ENCODE data around the gene MYPN.

DNA sequence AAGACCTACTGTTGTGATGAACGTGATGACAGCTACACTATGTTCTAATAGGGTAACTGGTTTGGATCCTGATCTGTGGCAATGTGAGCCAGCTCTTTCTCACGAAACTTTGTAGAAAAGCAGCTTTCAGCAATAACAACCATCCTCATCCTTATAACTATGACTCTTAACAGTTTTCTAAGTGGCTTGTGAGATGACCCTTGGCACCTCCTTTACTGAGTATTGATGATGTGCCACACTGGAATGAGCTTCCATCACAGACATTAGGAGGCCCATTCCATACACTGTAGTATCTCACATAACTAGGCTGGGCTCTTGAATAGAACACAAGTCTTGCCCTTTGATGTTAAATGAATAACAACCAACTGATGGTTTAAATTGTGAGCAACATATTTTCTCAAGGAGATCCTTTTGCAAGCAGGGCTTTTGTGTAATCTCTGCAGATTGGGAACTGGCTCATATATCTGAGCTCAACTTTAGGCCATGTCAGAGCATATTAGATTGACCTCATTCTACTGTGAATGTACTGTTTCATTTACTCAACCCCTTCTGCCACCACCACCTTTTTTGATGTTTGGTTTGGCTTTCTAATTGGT lies 46.4 kb downstream of the MYPN start:
- TF ChIP-seq, protein P1, sequence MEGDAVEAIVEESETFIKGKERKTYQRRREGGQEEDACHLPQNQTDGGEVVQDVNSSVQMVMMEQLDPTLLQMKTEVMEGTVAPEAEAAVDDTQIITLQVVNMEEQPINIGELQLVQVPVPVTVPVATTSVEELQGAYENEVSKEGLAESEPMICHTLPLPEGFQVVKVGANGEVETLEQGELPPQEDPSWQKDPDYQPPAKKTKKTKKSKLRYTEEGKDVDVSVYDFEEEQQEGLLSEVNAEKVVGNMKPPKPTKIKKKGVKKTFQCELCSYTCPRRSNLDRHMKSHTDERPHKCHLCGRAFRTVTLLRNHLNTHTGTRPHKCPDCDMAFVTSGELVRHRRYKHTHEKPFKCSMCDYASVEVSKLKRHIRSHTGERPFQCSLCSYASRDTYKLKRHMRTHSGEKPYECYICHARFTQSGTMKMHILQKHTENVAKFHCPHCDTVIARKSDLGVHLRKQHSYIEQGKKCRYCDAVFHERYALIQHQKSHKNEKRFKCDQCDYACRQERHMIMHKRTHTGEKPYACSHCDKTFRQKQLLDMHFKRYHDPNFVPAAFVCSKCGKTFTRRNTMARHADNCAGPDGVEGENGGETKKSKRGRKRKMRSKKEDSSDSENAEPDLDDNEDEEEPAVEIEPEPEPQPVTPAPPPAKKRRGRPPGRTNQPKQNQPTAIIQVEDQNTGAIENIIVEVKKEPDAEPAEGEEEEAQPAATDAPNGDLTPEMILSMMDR (IDR thresholded peaks at IDR 0.05), result no peak
- TF ChIP-seq EP300 (IDR thresholded peaks at IDR 0.05), result no peak
- TF ChIP-seq POLR2A (IDR thresholded peaks at IDR 0.05), result no peak
- no peak for TF ChIP-seq POLR2AphosphoS5 (IDR thresholded peaks at IDR 0.05)

Measured in suprapubic skin (tissue), 4 donors.